OCI-M1 (cell line): ENCODE measurements around the gene TBL2.
"Not testable (repeated sequence)": the region's sequence is repeated elsewhere in the genome, so short reads cannot be mapped to it uniquely, and the experiment has no call there.

Experiments used
- DNase-seq: peaks from one replicate; lab custom pipeline; 2025; lab: John Stamatoyannopoulos, UW

TBL2 gene, protein sequence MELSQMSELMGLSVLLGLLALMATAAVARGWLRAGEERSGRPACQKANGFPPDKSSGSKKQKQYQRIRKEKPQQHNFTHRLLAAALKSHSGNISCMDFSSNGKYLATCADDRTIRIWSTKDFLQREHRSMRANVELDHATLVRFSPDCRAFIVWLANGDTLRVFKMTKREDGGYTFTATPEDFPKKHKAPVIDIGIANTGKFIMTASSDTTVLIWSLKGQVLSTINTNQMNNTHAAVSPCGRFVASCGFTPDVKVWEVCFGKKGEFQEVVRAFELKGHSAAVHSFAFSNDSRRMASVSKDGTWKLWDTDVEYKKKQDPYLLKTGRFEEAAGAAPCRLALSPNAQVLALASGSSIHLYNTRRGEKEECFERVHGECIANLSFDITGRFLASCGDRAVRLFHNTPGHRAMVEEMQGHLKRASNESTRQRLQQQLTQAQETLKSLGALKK

DNA sequence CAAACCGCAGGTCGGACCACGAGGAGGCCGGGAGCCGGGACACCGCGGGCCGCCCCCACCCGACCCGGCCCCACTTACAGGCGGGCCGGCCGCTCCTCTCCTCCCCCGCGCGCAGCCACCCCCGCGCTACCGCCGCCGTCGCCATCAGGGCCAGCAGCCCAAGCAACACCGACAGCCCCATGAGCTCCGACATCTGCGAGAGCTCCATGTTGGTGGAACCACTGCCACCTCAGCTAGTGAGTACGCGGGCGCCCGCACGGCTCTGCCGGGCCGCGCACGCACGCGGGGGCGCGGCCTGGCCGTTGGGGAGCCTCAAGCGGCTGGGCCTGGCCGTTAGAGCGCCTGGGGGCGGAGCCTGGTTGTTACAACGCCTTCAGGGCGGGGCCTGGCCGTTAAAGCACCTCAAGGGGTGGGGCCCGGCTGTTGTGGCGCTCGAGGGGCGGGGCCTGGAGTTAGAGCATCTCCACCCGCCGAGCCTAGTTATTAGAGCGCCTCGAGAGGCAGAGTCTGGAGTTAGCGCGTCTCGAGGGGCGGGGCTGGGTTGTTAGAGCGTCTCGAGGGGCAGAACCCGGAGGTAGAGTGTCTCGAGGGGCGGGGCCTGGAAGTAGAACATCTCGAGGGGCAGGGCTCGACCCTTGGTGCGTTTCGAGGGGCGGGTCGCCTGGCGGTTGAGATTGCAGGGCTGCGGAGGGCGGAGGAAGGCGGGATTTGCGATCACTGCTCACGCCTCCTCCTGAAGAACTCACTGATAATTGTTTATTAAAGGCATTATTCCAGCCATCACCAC, at the start of gene TBL2:
Gene TBL2 (minus strand): TSS at position 238 of the 787 bp plus-strand sequence. CDS start 30 bp downstream, at position 208.
- DNase-seq = peak; percentile 100

DNA sequence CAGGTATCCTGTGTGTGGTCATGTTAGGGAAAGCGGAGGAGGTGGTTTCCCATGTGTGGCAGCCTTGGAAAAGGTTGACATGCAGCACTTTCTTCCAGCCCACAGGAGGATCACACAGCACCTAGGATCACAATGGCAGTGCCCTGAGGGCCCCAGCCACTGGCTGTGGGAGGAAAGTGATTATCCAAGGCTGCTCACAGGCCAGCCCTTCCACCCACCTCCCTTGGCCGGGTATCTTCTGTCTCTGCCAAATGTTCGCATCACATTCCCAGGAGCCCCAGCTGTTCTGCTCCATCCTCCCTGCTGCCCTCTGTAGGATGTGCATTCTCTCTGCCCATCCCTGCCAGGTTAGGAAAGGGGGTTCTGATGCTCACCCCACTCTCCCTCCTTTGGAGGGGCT, 48.4 kb upstream of the TBL2 start:
- no peak for DNase-seq

DNA sequence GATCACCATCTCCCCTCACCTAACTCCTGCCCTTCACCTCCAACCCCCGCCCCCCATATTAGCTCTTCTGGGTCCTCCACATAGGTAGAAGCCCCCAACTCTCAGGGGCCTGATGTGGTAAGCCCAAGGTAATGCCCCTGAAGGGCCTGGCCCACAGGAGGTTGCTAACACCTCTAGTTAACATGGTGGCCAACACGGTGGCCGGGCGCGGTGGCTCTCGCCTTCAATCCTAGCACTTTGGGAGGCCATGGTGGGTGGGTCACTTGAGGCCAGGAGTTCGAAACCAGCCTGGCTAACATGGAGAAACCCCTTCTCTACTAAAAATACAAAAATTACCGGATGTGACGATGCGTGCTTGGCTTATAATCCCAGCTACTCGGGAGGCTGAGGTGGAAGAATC, 46.9 kb upstream of the TBL2 start:
- DNase-seq = no peak

DNA sequence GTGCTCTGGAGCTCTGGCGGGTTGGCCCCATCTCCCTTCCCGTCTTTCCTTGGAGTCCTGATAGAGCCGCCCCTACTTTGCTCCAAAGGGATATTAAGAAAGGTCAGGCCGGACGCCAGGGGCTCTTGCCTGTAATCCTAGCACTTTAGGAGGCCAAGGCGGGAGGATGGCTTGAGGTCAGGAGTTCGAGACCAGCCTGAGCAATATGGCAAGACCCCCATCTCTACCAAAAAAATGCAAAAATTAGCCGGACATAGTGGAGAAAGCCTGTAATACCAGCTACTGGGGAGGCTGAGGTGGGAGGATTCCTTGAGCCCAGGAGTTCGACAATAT, 46.3 kb upstream of the TBL2 start:
- no peak for DNase-seq

DNA sequence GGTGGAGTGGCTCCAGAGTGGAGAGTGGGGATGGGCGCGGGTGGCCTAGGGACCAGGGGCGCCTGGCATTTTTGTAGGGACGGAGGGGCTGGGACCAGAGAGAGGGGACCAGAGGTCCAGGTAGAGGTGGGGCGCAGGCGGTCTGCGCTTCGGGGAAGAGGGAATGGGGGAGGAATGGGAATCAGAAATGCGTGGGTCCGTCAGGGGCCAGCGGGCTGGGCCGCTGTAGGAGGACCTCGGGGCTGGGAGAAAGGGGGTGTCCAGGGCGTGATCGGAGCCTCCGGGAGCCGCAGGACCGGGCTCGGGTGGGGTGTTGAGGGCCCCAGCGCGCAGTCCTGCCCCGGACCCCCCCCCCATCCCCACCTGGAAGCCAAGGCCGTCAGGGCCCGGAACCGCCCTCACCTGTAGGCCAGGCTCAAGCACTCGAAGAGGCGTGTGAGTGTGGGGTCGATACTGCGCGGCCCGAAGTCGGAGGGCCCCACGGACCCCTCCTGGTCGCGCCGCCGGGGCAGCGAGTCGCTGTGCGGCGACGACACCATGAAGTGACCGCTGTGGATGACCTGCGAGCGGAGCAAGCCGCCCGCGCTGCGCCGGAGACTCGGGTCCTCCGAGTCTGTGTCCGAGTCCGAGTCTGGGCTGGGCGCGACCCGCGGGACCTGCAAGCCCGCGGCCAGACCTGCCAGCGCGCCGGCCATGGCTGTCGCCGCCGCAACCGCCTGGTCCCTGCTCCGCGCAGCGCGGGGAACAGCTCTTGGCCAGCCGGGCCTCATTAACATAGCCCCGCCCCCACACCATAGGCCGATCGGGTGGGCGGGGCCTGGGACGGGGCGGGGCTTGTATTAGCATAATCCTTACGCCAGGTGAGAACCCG, 45.7 kb upstream of the TBL2 start, which contains the start of gene MLXIPL:
Gene MLXIPL (minus strand): TSS at position 725 of the 871 bp plus-strand sequence. CDS start 30 bp downstream, at position 695.
- peak; percentile 28 for DNase-seq

DNA sequence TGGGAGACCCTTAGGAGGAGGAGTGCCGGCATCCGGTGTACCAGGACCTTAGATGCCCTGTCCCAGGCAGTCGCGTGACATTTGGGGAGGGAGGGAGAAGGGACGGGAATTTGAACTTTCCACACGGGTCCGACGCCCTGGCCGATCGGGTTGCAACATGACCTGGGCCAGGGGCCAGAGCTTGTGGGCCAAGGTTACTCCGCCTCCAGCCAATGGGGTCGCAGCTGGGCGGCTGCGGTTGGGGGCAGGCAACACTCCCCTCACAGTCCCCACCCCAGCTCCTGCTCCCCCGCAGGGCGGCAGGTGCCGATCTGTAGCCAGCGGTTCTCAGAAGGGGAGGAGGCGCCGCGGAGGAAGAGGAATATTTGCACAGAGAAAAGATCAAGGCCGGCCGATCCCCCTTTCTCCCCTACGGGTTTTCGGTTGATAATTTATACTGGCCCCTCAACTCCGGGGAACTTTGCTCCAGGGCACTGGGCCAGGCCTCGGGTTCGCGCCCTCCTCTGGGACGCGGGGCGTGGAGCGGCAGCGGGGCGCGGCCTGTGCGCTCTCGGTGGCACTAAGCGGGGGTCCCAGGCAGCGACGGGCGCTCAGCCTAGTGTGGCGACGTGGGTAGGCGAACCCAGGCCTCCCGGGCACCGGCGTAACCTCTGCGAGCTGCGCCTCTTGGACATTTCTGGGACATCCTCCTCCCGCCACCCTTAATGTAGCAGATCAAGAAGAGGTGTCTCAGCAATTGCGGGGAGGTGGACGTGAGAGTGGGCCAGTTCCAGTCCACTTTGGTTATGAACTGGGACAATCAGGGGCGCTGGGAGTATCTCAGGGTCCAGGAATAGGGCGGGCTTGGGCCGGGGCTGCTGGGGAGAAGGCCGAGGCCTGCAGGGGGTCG, 44.8 kb upstream of the TBL2 start:
- peak; percentile 95 for DNase-seq

DNA sequence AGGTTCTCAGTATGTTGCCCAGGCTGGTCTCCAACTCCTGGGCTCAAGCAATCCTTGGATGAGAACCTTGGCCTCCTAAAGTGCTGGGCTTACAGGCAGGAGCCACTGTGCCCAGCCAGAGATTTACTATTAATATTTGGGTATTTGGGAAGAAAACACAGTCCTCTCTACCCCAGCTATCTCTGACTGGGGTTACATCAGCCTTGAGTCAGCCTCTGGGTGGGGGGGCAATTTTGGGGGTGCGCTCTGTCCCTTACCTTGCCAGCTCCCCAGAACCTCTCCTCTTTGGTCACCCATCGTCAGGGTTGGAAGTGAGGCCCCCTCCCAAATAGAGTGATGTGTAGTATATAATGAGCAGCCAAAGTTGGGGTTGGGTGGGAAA, 44.1 kb upstream of the TBL2 start:
- peak; percentile 64 for DNase-seq

DNA sequence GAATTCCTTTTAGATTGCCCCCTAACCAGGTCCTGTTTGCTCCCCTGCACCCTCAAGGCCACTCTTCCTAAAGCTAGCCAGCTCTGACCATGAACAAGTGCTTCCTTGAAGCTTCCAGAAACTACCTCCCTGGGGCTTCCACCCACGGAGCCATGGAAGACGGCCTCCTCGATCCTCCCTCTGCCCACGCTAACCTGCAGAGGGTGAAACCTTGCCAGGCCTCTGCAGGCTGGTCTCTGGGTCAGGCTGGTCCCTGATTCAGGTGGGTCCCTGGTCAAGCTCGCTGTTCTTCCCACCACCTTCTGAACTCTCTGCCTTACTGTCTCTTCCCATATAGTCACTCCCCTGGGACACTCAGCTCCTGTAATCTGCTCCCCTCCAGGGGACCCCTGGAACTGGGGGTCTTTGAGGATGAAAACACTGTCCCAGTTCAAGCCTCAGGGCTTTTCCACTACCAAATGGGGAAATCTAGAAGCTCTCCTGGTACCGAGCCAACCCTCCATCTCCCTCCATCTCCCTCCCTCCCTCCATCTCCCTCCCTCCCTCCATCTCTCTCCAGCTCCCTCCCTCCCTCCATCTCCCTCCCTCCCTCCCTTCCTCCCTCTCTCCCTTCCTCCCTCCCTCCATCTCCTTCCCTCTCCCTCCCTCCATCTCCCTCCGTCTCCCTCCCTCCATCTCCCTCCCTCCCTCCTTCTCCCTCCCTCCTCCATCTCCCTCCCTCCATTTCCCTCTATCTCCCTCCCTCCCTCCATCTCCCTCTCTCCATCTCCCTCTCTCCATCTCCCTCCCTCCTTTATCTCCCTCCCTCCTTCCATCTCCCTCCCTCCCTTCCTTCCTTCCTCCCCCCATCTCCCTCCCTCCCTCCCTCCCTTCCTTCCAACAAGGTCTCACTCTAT, 43.0 kb upstream of the TBL2 start:
- DNase-seq = peak; percentile 29

DNA sequence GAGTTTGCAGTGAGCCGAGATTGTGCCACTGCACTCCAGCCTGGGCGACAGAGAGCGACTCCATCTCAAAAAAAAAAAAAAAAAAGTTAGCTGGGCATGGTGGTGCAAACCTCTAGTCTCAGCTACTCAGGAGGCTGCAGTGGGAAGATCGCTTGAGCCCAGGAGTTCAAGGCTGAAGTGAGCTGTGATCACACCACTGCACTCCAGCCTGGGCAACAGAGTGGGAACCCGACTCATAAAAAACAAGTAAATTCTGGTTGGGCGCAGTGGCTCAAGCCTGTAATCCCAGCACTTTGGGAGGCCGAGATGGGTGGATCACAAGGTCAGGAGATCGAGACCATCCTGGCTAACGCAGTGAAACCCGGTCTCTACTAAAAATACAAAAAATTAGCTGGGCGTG, 41.0 kb upstream of the TBL2 start:
- not testable (repeated sequence) for DNase-seq

DNA sequence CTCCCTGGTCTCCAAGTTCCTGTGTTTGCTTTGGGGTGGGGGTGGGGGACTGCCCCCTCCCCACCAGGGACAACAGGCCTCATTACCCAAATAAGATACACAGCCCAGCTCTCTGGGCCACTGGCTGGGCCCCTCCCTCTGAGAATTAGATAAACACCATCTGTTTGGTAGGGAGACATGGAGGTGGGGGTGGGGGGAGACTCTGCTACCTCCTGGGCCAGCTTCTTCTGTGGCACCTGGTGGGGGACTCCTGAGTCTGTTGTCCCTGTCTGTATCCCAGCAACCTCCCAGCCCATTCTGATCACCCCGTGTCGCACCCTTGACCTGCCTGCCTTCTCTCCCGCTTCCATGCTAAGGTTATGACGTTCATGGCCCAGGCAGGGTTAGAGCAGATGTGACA, 40.2 kb upstream of the TBL2 start:
- no peak for DNase-seq

DNA sequence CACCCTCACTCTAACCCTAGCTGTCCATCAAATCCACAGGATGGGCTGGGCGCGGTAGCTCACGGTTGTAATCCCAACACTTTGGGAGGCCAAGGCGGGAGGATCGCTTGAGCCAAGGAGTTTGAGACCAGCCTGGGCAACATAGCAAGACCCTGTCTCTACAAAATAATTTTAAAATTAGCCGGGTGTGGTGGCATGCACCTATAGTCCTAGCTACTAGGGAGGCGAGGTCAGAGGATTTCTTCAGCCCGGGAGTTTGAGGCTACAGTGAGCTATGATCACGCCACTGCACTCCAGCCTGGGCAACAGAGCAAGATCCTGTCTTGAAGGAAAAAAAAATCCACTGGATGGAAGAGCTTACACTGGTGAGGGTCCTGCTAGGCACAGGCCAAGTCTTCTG, 39.1 kb upstream of the TBL2 start:
- not testable (repeated sequence) for DNase-seq

DNA sequence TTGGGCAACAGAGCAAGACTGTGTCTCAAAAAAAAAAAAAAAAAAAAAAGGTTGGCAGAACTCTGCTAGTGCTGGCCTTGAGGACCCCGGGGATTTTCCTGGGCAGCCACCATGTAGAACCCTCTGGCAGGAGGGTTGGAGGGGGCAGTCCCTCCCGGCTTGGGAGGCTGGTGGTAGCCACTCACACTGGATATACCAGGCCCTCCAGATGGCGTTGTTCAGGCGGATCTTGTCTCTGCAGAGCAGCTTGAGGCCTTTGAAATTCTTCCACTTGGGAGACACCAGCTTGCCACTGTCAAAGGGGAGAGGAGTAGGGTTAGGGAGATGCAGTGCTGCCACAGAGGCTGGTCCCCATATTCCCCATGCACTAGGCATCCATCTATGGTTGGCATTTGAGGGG, 37.5 kb upstream of the TBL2 start:
- DNase-seq = peak; percentile 60

DNA sequence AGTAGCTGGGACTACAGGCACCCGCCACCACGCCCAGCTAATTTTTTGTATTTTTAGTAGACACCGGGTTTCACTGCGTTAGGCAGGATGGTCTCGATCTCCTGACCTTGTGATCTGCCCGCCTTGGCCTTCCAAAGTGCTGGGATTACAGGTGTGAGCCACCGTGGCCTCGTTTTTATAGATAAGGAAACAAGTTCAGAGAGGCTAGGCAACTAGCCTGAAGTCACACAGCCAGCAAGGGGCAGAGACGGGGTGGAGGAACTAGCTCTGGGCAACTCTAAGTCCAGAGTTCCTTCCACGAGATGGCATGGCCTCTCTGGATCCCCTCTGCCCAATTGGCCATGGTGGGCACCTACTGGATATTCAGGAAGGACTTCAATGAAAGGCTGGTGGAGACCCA, 36.6 kb upstream of the TBL2 start:
- DNase-seq = not testable (repeated sequence)

DNA sequence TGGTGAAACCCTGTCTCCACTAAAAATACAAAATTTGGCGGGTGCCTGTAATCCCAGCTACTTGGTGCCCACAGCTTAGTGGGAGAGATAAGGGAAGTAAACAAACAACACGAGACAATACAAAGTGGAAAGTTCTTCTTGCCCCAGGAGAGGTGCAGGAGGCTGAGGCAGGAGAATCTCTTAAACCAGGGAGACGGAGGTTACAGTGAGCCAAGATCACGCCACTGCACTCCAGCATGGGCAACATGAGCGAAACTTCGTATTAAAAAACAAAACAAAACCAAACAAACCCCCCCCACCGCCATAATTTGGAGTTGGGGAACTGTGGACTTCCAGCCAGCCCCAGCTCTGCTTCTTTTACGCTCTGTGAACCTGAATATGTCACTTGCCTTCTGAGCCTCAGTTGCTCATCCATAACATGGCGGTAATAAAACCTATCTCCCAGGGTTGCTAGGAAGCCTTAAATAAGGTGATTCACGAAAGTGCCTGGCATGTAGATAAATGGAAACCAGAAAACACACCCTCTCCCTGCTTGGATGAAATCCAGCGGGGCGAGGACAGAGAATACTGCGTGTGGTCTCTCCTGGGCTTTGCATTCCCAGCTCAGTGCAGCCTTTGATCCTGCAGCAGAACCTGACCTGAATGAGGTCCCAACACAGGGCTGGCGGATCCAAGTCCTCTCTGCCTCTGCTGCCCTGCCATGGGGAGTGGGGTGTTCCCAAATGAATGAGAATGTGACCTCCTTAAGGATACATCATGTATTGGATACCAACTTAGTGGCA, 35.8 kb upstream of the TBL2 start:
- DNase-seq = no peak

DNA sequence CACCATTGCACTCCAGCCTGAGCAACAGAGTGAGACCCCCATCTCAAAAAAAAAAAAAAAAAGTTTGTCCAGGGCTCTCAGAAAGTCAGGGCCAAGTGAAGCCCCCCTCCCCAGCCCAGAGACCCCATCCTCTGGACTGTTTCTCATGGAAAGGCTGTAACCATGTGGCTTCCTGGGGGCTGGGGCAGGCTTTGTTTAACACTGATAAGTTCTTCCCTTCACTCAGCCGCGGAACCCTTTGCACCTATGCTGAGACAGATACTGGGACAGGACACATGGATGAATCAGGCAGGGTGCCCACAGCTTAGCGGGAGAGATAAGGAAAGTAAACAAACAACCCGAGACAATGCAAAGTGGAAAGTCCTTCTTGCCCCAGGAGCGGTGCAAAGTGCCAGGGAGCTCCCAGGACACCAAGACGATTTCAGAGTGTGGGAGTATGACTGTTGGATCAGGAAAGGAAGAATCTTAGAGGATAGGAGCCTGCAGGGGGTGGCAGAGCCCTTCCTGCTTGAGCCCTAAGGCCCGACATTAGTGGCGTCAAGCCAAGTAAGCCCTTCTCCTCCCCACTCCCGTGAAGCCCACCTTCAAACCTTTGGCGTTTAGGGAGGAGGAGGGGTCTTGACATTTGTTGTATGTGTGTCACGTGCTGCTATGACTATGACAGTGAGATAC, 34.4 kb upstream of the TBL2 start:
- DNase-seq = peak; percentile 91

DNA sequence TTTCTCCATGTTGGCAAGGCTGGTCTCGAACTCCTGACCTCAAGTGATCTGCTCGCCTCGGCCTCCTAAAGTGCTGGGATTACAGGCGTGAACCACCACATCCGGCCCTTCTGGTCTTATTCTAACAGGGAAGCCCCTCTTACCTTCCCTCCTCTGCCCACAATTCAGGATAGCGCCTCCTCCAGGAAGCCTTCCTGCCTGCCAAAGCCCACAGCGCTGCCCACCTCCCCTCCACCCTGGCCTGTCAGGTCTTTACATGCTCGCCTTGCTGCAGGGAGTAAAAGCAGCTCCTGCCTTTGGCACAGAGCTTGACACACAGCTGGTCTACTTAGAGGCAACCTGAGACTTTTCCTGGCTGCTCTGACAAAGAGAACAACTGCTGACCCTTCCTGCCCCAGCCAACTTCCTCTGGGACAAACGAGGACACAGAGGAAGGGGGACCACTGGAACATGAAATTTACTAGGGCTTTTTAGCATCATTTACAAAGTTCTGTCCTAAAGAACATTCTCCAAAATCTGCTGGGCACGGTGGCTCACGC, 32.7 kb upstream of the TBL2 start:
- DNase-seq = no peak

DNA sequence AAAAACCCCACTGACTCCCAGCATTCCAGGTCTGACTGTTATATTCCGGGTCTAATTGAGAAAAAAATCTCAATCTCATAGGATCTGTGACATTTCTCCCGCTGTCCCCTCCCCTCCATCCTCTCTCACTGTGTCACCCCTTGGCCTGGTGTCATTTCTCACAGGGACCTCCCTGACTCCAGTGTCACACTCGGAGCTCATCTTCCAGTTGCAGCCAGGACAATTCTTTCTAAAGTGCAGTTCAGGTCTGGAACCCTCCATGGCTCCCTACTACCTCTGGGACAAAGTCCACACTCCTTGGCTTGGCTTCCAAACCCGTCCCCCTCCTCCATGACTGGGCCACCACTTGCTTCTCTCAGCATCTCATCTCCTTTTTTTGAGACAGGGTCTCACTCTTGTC, 31.7 kb upstream of the TBL2 start:
- no peak for DNase-seq

DNA sequence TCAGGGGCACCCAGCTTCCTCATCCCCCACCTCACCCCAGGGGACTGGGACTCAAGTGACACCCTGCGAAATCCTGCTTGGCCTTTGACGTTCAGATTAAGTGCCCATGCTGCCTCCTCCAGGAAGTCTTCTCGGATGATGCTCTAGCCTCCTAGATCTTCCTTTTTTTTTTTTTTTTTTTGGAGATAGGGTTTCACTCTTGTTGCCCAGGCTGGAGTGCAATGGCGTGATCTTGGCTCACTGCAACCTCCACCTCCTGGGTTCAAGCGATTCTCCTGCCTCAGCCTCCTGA, 29.3 kb upstream of the TBL2 start:
- DNase-seq = not testable (repeated sequence)
